ENCODE data around the gene PLCL1.

DNA sequence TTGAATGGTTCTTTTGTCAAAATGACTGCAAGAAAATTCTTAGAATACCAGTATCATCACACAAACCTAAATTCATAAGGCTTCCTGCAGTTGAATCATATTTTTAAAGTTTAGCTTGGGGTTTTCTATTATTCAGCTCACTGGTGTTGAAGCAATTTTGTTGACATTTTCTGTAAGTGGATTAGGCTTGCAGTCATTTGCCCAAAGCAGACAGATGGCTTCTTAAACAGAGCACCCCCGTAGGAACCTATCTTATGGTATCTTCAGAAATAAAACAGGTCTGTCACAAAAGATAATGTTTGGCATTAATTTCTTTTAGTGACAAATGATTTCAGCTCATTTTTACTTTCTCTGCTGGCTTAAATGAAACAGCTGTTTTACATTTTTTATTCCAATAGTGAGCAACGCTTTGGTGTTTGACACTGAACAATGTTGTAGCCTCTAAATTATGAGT lies 331.1 kb downstream of the PLCL1 start:
- TF ChIP-seq, protein P1, sequence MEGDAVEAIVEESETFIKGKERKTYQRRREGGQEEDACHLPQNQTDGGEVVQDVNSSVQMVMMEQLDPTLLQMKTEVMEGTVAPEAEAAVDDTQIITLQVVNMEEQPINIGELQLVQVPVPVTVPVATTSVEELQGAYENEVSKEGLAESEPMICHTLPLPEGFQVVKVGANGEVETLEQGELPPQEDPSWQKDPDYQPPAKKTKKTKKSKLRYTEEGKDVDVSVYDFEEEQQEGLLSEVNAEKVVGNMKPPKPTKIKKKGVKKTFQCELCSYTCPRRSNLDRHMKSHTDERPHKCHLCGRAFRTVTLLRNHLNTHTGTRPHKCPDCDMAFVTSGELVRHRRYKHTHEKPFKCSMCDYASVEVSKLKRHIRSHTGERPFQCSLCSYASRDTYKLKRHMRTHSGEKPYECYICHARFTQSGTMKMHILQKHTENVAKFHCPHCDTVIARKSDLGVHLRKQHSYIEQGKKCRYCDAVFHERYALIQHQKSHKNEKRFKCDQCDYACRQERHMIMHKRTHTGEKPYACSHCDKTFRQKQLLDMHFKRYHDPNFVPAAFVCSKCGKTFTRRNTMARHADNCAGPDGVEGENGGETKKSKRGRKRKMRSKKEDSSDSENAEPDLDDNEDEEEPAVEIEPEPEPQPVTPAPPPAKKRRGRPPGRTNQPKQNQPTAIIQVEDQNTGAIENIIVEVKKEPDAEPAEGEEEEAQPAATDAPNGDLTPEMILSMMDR (conservative IDR thresholded peaks at IDR 0.05 in 1 of 2, IDR thresholded peaks at IDR 0.05 in 1 of 2; ENCODE audit: extremely low read depth in 1 of 2, insufficient read depth in 1 of 2, low read depth in 1 of 2, low read length in 2 of 2): no peak
- TF ChIP-seq EZH2 (IDR thresholded peaks at IDR 0.05; ENCODE audit: borderline replicate concordance, low read length): no peak
